GM12801 (cell line): ENCODE results near the gene EXOSC10.

ENCODE experiments used
- CTCF ChIP-seq: IDR thresholded peaks from one replicate; pipeline ENCODE4 v1.5.1; 2011; ENCODE audit warnings: control low read depth; ENCODE audit not compliant: insufficient read length; ENCODE audit errors: extremely low read depth

The EXOSC10 gene

DNA sequence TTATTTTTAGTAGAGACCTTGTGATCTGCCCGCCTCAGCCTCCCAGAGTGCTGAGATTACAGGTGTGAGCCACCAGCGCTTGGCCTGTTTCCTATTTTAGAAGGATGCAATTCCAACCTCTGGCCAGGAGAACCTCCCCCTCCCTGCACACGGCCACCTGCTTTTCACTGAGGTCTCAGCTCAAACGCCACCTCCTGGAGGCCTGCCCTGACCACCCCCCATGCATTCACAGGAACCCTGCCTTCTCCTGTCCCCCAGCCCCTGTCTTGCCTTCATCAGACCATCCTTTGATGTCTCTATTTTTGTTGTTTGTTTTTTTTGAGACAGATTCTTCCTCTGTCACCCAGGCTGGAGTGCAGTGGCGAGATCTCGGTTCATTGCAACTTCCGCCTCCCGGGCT is 42.2 kb downstream of the EXOSC10 start:
- no peak for TF ChIP-seq CTCF

- no peak for TF ChIP-seq CTCF
These were observed 43.2 kb downstream of the EXOSC10 start for GRCh38 chr1:11056504-11056903.

GRCh38 chr1:11055676-11056075 is 44.0 kb downstream of the EXOSC10 start:
- no peak for TF ChIP-seq CTCF

DNA sequence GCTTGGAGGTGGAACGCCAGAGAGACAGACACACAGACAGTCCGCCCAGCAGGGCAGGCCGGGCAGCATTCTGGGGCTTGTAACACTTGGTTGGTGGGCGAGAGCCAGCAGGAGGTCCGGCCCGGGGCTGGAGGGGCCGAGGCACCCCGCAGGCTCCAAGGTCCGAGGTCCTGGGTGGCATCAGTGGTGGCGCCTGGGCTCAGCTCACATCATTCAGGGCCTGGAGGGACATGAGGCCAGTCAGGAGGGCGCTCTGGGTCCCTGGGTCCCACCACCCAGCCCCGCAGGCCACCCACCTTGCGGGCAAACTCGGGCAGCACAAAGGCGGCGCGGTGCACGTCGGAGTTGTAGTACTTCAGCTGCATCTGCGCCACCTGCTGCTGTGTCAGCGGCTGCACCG is 45.0 kb downstream of the EXOSC10 start:
- no peak for TF ChIP-seq CTCF

DNA sequence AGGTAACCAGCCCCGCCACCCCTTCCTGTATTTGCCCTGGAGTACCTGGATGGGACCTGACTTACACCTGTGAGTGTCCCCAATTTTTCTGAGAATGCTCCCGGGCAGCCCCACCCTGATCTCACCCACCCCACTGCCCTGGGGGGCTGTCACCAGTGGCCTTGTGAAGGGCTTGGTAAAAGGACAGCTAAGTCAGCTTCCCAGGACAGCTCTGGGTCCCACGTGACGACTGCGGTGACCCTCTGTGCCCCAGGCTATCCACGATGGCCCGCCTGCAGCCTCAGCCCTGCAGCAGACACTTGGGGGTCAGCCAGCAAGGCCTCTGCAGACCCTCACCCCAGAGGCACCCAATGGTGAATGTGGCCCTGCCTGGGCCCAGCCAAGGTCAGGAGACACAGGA is 45.5 kb downstream of the EXOSC10 start:
- no peak for TF ChIP-seq CTCF

DNA sequence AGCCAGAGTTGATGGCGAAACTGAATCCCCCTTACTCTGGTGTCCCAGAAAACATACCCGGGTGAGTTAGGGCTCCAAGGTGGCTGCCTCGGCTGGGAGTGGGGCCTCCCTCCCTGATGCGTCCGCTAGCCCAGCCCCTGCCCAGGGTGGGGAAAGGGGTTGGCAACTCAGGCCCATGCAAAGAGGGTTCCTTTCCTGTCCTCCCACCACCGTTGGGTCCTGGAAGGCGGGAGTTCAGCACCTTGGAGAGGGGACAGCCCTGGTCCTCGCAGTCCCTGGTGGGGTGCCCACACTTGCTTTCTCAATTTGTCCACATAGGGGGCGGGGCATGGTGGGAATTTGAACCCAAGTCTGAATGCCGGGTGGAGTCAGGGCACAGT is 45.9 kb downstream of the EXOSC10 start:
- TF ChIP-seq CTCF: no peak

GRCh38 chr1:11052839-11053757 is 46.6 kb downstream of the EXOSC10 start:
- TF ChIP-seq CTCF: no peak
